Head of caudate nucleus (tissue), 42 donors: ENCODE data around the gene CFAP210.
"Not testable (repeated sequence)": the region's sequence is repeated elsewhere in the genome, so short reads cannot be mapped to it uniquely, and the experiment has no call there.

Source experiments
- DNase-seq, 42 donors: peaks; one replicate each; pipeline versions ENCODE4 v3.0.0 to v3.0.0-alpha.2; 2020 to 2021; ENCODE audit warnings: mixed read lengths in 7 of 42
- intact Hi-C: fragments of 100-400 bp; cut with DNase I; formaldehyde crosslinking; loops from one replicate; pipeline ENCODE4 v1.15.0; 2022

Gene CFAP210

DNA sequence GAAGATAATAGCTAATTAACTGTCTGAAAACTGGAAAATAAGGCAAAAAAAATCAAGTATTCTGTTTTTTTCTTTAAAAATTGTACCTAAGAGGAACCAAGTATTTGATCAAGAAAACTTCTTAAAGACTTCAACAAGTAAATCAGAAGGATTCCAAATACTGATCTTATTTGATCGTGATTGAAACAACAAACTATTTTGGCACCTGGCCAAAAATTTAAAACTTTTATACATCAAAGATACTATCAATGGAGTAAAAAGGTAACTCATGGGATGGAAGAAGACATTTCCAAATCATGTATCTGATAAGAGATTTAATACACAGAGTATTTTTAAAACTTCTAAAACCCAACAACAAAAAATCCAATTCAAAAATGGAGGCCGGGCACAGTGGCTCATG is 46.7 kb downstream of the CFAP210 start:
- no peak for DNase-seq
- intact Hi-C loops = no loop called here

DNA sequence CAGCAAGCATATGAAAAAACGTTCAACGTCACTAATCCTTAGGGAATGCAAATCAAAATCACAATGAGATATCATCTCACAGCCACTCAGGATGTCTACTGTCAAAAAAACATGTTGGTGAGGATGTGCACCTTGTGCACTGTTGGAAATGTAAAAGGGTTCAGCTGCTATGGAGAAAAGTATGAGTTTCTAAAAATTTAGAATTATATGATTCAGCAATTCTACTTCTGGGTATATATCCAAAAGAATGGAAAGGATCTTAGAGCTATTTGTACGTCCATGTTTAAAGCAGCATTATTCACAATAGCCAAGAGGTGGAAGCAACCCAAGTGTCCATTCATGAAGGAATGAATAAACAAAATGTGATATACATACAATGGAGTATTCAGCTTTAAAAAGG is 50.0 kb downstream of the CFAP210 start:
- intact Hi-C loops = no loop called here
- no peak for DNase-seq

- DNase-seq = no peak
- intact Hi-C loops = no loop called here
These were observed 52.7 kb downstream of the CFAP210 start for GRCh38 chr2:169641464-169641863.

- intact Hi-C loops = no loop called here
These were observed 54.1 kb downstream of the CFAP210 start for GRCh38 chr2:169640104-169640503.

GRCh38 chr2:169637620-169638019 is 56.6 kb downstream of the CFAP210 start:
- no peak for DNase-seq
- intact Hi-C loops = no loop called here

More at GRCh38 chr2:169640104-169640503, 54.1 kb downstream of the CFAP210 start:
- no peak for DNase-seq

DNA sequence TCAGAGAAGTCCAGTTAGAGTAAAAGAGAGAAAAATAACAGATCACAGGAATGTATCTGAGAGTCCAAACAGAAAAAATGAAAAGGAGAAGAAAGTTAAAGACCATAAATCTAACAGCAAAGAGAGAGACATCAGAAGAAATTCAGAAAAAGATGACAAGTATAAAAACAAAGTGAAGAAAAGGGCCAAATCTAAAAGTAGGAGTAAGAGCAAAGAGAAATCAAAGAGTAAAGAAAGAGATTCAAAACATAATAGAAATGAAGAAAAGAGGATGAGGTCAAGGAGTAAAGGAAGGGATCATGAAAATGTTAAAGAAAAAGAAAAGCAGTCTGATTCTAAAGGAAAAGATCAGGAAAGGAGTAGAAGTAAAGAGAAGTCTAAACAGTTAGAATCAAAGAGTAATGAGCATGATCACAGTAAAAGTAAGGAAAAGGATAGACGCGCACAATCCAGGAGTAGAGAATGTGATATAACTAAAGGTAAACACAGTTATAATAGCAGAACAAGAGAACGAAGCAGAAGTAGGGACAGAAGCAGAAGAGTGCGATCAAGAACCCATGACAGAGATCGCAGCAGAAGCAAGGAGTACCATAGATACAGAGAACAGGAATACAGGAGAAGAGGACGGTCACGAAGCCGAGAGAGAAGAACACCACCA is 57.6 kb downstream of the CFAP210 start:
- intact Hi-C loops = no loop called here
- no peak for DNase-seq

DNA sequence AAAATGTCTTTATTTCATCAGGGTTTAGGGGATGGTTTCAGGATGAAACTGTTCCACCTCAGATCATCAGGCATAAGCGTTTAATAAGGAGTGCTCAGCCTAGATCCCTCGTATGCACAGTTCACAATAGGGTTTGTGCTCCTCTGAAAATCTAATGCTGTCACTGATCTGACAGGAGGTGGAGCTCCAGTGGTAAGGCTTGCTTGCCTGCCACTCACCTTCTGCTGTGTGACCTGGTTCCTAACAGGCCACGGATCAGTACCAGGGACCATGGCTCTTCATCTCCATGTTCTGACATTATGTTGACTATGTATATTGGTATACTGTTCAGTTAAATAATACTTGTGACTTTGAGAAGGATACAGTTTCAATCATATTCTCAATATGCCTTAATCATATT is 68.4 kb downstream of the CFAP210 start:
- intact Hi-C loops = no loop called here
- DNase-seq = no peak

- no peak for DNase-seq
- intact Hi-C loops = no loop called here
These were observed 71.0 kb downstream of the CFAP210 start for GRCh38 chr2:169623235-169623634.

DNA sequence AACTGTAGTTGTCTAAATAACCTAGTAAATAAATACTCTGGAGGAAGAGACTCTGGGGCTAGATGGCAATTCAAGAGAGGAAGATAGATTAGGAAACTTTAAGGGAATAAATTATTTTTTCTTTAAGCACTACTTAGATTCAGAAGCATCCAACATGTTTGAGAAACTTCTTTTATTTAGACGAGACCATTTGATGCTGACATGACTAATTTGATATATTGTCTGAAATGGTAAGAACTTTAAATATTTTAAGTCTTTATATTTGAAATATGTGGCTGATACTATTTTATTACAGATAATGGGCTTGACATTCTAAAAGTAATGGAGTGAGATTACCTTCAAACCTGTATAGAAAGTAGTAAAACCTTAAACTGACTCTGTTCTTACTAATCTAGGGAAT is 73.7 kb downstream of the CFAP210 start:
- DNase-seq = no peak
- intact Hi-C loops = no loop called here

- intact Hi-C loops = no loop called here
- DNase-seq = no peak
These were observed 74.3 kb downstream of the CFAP210 start for GRCh38 chr2:169619946-169620345.

- intact Hi-C loops = not testable (repeated sequence)
These were observed 78.2 kb downstream of the CFAP210 start for GRCh38 chr2:169615982-169616381.

GRCh38 chr2:169613876-169614275 is 80.3 kb downstream of the CFAP210 start:
- intact Hi-C loops = no loop called here
- DNase-seq = no peak

More at GRCh38 chr2:169615982-169616381, 78.2 kb downstream of the CFAP210 start:
- DNase-seq = not testable (repeated sequence)

- intact Hi-C loops = no loop called here
- no peak for DNase-seq
These were observed 84.9 kb downstream of the CFAP210 start for GRCh38 chr2:169609264-169609663.

- intact Hi-C loops = no loop called here
- no peak for DNase-seq
These were observed 94.6 kb downstream of the CFAP210 start for GRCh38 chr2:169599568-169599967.

DNA sequence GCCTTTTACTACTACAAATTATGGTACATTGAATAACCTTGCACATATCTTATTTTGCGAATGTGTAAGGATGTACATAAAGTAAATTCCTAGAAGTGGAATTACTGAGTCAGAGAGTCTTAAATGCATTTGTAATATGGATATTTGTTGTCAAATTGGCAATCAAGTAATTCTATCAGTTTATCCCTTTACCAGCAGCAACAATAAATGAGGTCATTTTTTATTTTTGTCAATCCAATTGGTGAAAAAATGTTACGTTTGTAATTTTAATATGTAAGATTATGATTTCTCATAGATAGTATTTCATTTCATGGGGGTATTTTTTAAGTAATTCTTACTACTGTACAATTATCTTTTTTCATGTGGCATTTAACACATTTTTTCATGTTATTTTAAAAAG is 95.2 kb downstream of the CFAP210 start:
- intact Hi-C loops = no loop called here
- DNase-seq = no peak

GRCh38 chr2:169596546-169596945 is 97.7 kb downstream of the CFAP210 start:
- intact Hi-C loops, DNase-seq: not testable (repeated sequence)
